IPS-15b (cell line): ENCODE data around the gene PTH1R.

Source experiments
- H3K27me3 ChIP-seq: one replicate; pipeline ENCODE4 v1.6.1; 2013; ENCODE audit warnings: low read length; ENCODE audit not compliant: control insufficient read depth, insufficient read depth
- H3K36me3 ChIP-seq: one replicate; pipeline ENCODE4 v1.6.1; 2013; ENCODE audit warnings: low read length; ENCODE audit not compliant: control insufficient read depth, insufficient read depth
- H3K4me1 ChIP-seq: one replicate; pipeline ENCODE4 v1.6.1; 2013; ENCODE audit warnings: mild to moderate bottlenecking, low read length; ENCODE audit not compliant: control insufficient read depth, insufficient read depth
- H3K4me3 ChIP-seq: one replicate; pipeline ENCODE4 v1.5.1; 2013; ENCODE audit warnings: low read depth, low read length
- H3K9ac ChIP-seq: one replicate; pipeline ENCODE4 v1.6.1; 2013; ENCODE audit warnings: low read depth, mild to moderate bottlenecking, low read length
- H3K9me3 ChIP-seq: one replicate; pipeline ENCODE4 v1.6.1; 2013; ENCODE audit warnings: mild to moderate bottlenecking, low read length; ENCODE audit not compliant: control insufficient read depth, insufficient read depth

Gene PTH1R

GRCh38 chr3:46844397-46844796 lies 33.1 kb upstream of the PTH1R start:
- Histone ChIP-seq H3K36me3 (no peaks in the 10 kb centered on the region), H3K4me3 (no peak overlapping the region), H3K9ac (no peak overlapping the region), H3K27me3 (peaks cover 8% of the 10 kb centered on the region), H3K9me3 (peaks cover 4% of the 10 kb centered on the region), H3K4me1 (peaks cover 1% of the 10 kb centered on the region)

GRCh38 chr3:46844881-46845312 lies 32.6 kb upstream of the PTH1R start:
- H3K27me3 ChIP-seq, result peaks cover 8% of the 10 kb centered on the region
- H3K4me3 ChIP-seq, result peak overlapping the region; percentile 63
- H3K4me1 ChIP-seq, result peaks cover 2% of the 10 kb centered on the region
- H3K9me3 ChIP-seq, result peaks cover 4% of the 10 kb centered on the region
- H3K9ac ChIP-seq, result no peak overlapping the region
- no peaks in the 10 kb centered on the region for H3K36me3 ChIP-seq

- H3K36me3 ChIP-seq, result no peaks in the 10 kb centered on the region
- peak overlapping the region; percentile 63 for H3K4me3 ChIP-seq
- peaks cover 8% of the 10 kb centered on the region for H3K27me3 ChIP-seq
- H3K9ac ChIP-seq, result no peak overlapping the region
- peaks cover 4% of the 10 kb centered on the region for H3K9me3 ChIP-seq
- peaks cover 2% of the 10 kb centered on the region for H3K4me1 ChIP-seq
These were observed 32.1 kb upstream of the PTH1R start for GRCh38 chr3:46845397-46845859.

GRCh38 chr3:46845860-46846623 lies 31.5 kb upstream of the PTH1R start:
- no peaks in the 10 kb centered on the region for H3K36me3 ChIP-seq
- no peak overlapping the region for H3K9ac ChIP-seq

GRCh38 chr3:46846624-46847542 lies 30.6 kb upstream of the PTH1R start:
- no peaks in the 10 kb centered on the region for H3K36me3 ChIP-seq
- peaks cover 2% of the 10 kb centered on the region for H3K4me1 ChIP-seq
- H3K9ac ChIP-seq, result no peak overlapping the region
- H3K27me3 ChIP-seq, result peaks cover 8% of the 10 kb centered on the region
- H3K4me3 ChIP-seq, result no peak overlapping the region
- no peaks in the 10 kb centered on the region for H3K9me3 ChIP-seq

More at GRCh38 chr3:46845860-46846623, 31.5 kb upstream of the PTH1R start:
- Histone ChIP-seq H3K4me3 (peak overlapping the region; percentile 63), H3K9me3 (no peaks in the 10 kb centered on the region), H3K27me3 (peaks cover 8% of the 10 kb centered on the region), H3K4me1 (peaks cover 2% of the 10 kb centered on the region)

- Histone ChIP-seq H3K4me1 (peaks cover 2% of the 10 kb centered on the region), H3K27me3 (peaks cover 8% of the 10 kb centered on the region), H3K9ac (no peak overlapping the region), H3K9me3 (no peaks in the 10 kb centered on the region), H3K4me3 (no peak overlapping the region), H3K36me3 (no peaks in the 10 kb centered on the region)
These were observed 29.8 kb upstream of the PTH1R start for GRCh38 chr3:46847744-46848143.

- Histone ChIP-seq H3K4me1 (peaks cover 2% of the 10 kb centered on the region), H3K27me3 (peaks cover 8% of the 10 kb centered on the region), H3K36me3 (no peaks in the 10 kb centered on the region)
These were observed 29.1 kb upstream of the PTH1R start for GRCh38 chr3:46848271-46849044.

GRCh38 chr3:46849045-46849631 lies 28.4 kb upstream of the PTH1R start:
- peaks cover 8% of the 10 kb centered on the region for H3K27me3 ChIP-seq
- no peaks in the 10 kb centered on the region for H3K9me3 ChIP-seq
- no peak overlapping the region for H3K4me3 ChIP-seq
- peaks cover 2% of the 10 kb centered on the region for H3K4me1 ChIP-seq
- H3K36me3 ChIP-seq, result no peaks in the 10 kb centered on the region
- peak overlapping the region; percentile 12 for H3K9ac ChIP-seq

More at GRCh38 chr3:46848271-46849044, 29.1 kb upstream of the PTH1R start:
- Histone ChIP-seq H3K4me3 (no peak overlapping the region), H3K9me3 (no peaks in the 10 kb centered on the region), H3K9ac (no peak overlapping the region)

GRCh38 chr3:46849686-46850467 lies 27.6 kb upstream of the PTH1R start:
- Histone ChIP-seq H3K36me3 (no peaks in the 10 kb centered on the region), H3K27me3 (peaks cover 8% of the 10 kb centered on the region), H3K4me1 (peaks cover 2% of the 10 kb centered on the region), H3K4me3 (no peak overlapping the region), H3K9me3 (no peaks in the 10 kb centered on the region), H3K9ac (no peak overlapping the region)

GRCh38 chr3:46850468-46850779 lies 27.1 kb upstream of the PTH1R start:
- Histone ChIP-seq H3K27me3 (peaks cover 8% of the 10 kb centered on the region), H3K9ac (no peak overlapping the region), H3K4me3 (no peak overlapping the region), H3K4me1 (peaks cover 2% of the 10 kb centered on the region), H3K9me3 (no peaks in the 10 kb centered on the region), H3K36me3 (no peaks in the 10 kb centered on the region)
